ENCODE results near the gene SGPP1.
"Not testable (repeated sequence)": the region's sequence is repeated elsewhere in the genome, so short reads cannot be mapped to it uniquely, and the experiment has no call there.

The SGPP1 gene

GRCh38 chr14:63727736-63728728 is at the start of gene SGPP1:
TSS of gene SGPP1 (minus strand) at chr14:63728065. CDS start at chr14:63727944, 121 bp downstream.
- peak; percentile 42 for DNase-seq (ENCODE audit: low read depth)

- DNase-seq (ENCODE audit: low read depth) = peak; percentile 86
These were observed 49.2 kb upstream of the SGPP1 start for GRCh38 chr14:63777024-63777423.

- no peak for DNase-seq (ENCODE audit: low read depth)
These were observed 45.6 kb upstream of the SGPP1 start for GRCh38 chr14:63773504-63773903.

- peak; percentile 55 for DNase-seq (ENCODE audit: low read depth)
These were observed 42.4 kb upstream of the SGPP1 start for GRCh38 chr14:63770187-63770807.

- DNase-seq (ENCODE audit: low read depth) = no peak
These were observed 38.7 kb upstream of the SGPP1 start for GRCh38 chr14:63766611-63767010.

GRCh38 chr14:63764620-63765139 is 36.8 kb upstream of the SGPP1 start:
- DNase-seq (ENCODE audit: low read depth) = peak; percentile 27

- DNase-seq (ENCODE audit: low read depth) = no peak
These were observed 36.2 kb upstream of the SGPP1 start for GRCh38 chr14:63764103-63764502.

GRCh38 chr14:63761351-63762117 is 33.7 kb upstream of the SGPP1 start:
- DNase-seq (ENCODE audit: low read depth) = no peak

- no peak for DNase-seq (ENCODE audit: low read depth)
These were observed 32.1 kb upstream of the SGPP1 start for GRCh38 chr14:63760014-63760413.

- no peak for DNase-seq (ENCODE audit: low read depth)
These were observed 31.6 kb upstream of the SGPP1 start for GRCh38 chr14:63759456-63759855.

- no peak for DNase-seq (ENCODE audit: low read depth)
These were observed 29.3 kb upstream of the SGPP1 start for GRCh38 chr14:63757211-63757610.

GRCh38 chr14:63752449-63753169 is 24.7 kb upstream of the SGPP1 start:
- DNase-seq (ENCODE audit: low read depth) = peak; percentile 82

- DNase-seq (ENCODE audit: low read depth) = not testable (repeated sequence)
These were observed 23.2 kb upstream of the SGPP1 start for GRCh38 chr14:63751076-63751475.

GRCh38 chr14:63747846-63748245 is 20.0 kb upstream of the SGPP1 start:
- no peak for DNase-seq (ENCODE audit: low read depth)

GRCh38 chr14:63745858-63746425 is 18.1 kb upstream of the SGPP1 start:
- DNase-seq (ENCODE audit: low read depth) = no peak

GRCh38 chr14:63745272-63745671 is 17.4 kb upstream of the SGPP1 start:
- no peak for DNase-seq (ENCODE audit: low read depth)

GRCh38 chr14:63737582-63738006 is 9.7 kb upstream of the SGPP1 start:
- no peak for DNase-seq (ENCODE audit: low read depth)

- DNase-seq (ENCODE audit: low read depth) = no peak
These were observed 7.9 kb upstream of the SGPP1 start for GRCh38 chr14:63735720-63736119.

GRCh38 chr14:63730659-63731058 is 2.8 kb upstream of the SGPP1 start:
- DNase-seq (ENCODE audit: low read depth) = no peak

- peak; percentile 37 for DNase-seq (ENCODE audit: low read depth)
These were observed 582 bp downstream of the SGPP1 start for GRCh38 chr14:63727231-63727735.

- no peak for DNase-seq (ENCODE audit: low read depth)
These were observed 1.4 kb downstream of the SGPP1 start for GRCh38 chr14:63726499-63726898.

Data from amniotic epithelial cell (primary cell).